ENCODE data around the gene NLRP3. TPM values are rescaled to one million over a fixed set of nuclear protein-coding genes. Genes with fewer than 3 reads are reported as not detected.
"Not testable (repeated sequence)": the region's sequence is repeated elsewhere in the genome, so short reads cannot be mapped to it uniquely, and the experiment has no call there.

Gene NLRP3
- total RNA-seq: not detected in 2 replicates

- DNase-seq: no peak
Measured at GRCh38 chr1:247415423-247416361, at the start of gene NLRP3. Gene NLRP3, plus strand, starts transcription at chr1:247416173. Its CDS starts 2,628 bp downstream, at chr1:247418801.

DNA sequence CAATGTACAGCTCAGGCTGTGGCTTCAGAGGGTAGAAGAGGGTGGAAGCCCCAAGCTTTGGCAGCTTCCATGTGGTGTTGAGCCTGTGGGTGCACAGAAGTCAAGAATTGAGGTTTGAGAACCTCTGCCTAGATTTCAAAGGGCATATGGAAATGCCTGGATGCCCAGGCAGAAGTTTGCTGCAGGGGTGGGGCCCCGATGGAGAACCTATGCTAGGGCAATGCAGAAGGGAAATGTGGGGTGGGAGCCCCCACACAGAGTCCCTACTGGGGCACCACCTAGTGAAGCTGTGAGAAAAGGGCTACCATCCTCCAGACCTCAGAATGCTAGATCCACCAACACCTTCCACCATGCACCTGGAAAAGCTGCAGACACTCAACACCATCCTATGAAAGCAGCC lies 49.6 kb upstream of the NLRP3 start:
- not testable (repeated sequence) for DNase-seq

DNA sequence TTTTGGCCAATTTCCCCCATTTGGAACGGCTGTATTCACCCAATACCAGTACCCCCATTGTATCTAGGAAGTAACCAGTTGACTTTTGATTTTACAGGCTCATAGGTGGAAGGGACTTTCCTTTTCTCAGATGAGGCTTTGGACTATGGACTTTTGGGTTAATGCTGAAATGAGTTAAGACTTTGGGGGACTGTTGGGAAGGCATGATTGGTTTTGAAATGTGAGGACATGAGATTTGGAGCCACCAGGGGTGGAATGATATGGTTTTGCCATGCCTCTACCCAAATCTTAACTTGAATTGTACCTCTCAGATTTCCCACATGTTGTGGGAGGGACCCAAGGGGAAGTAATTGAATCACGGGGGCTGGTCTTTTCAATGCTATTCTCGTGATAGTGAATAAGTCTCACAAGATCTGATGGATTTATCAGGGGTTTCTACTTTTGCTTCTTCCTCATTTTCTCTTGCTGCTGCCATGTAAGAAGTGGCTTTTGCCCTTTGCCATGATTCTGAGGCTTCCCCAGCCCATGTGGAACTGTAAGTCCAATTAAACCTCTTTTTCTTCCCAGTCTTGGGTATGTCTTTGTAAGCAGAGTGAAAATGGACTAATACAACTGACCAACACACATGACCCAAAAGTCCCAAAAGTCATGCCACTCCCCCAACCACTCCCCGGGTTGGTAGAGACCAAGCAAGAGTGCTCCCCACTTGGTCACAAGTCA lies 48.9 kb upstream of the NLRP3 start:
- no peak for DNase-seq

DNA sequence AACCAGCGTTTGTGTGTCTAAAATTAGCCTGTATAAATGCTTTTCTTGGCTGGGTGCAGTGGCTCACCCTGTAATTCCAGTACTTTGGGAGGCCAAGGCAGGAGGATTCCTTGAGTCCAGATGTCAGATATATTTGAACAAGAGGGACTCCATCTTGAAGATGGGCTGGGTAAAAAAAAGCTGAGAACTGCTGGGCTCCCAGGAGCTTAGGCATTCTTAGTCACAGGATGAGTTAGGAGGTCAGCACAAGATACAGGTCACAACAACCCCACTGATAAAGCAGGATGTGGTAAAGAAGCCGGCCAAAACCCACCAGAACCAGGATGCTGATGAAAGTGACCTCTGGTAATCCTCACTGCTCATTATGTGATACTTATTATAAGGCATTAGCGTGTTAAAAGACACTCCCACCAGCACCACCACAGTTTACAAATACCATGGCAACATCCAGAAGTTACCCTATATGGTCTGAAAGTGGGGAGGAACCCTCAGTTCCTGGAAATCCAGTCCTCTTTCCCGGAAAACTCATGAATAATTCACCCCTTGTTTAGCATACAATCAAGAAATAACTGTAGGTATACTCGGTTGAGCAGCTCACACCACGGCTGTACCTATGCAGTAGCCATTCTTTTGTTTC lies 48.1 kb upstream of the NLRP3 start:
- no peak for DNase-seq

GRCh38 chr1:247368490-247369145 lies 47.4 kb upstream of the NLRP3 start:
- no peak for DNase-seq

DNA sequence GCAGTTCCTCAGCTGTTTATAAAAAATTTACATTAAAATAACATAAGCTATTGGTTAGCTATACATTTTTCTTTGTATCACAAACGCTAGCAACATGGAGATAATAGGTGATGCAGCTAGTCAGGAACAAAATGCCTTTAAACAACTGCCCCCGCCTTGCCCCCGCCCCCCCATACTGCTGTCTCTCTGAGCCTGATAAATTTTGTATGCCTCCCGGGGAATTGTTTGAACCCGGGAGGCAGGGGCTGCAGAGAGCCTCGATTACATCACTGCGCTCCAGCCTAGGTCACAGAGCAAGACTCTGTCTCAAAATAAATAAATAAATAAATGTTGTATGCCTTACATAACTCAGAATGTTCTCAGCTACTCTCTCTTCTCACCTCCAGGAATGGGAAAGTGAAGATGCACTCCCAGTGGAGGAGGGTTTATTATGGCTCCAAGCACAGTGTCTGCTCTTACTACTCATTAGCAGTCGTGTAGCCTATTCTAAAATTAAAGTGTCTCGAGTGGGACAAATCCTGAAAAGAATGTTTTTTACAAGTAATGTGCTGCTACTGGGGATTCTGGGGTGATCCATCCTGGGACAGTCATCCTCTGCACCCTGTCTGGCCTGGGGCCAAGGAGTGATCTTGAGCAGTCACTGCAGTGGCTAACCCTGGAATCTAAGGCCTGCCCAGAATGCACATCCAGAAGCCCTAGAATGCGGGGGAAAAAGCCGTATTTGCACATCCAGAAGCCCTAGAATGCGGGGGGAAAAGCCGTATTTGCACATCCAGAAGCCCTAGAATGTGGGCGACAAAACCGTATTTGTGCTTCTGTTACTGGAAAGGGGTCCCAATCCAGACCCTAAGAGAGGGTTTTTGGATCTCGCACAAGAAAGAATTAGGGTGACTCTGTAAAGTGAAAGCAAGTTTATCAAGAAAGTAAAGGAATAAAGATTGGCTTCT lies 44.9 kb upstream of the NLRP3 start:
- DNase-seq: no peak

- DNase-seq: no peak
Measured at GRCh38 chr1:247371801-247372259, 44.1 kb upstream of the NLRP3 start.

DNA sequence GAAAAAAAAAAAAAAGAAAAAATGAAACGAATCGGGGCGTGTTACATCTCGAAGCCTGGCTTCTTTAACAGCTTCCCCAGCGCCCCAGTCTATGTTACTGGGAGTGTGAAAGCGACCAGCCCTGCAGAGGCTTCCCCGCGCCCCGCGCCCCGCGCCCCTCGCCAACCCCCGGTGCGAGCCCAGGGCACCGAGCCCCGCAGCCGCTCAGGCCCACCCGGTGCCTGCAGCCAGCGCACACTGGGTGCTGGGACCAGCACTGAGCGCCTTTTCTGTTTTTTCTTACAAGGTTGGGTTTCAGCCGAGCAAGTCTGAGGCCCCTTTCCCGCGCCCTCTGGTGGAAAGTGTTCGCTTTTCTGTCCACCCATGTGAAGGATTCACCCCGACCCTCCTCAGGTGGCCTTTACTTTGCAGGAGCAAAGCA lies 42.2 kb upstream of the NLRP3 start:
- DNase-seq: peak; percentile 67

- DNase-seq: not testable (repeated sequence)
Measured at GRCh38 chr1:247374651-247375334, 41.2 kb upstream of the NLRP3 start.

- DNase-seq: no peak
Measured at GRCh38 chr1:247375747-247376146, 40.2 kb upstream of the NLRP3 start.

DNA sequence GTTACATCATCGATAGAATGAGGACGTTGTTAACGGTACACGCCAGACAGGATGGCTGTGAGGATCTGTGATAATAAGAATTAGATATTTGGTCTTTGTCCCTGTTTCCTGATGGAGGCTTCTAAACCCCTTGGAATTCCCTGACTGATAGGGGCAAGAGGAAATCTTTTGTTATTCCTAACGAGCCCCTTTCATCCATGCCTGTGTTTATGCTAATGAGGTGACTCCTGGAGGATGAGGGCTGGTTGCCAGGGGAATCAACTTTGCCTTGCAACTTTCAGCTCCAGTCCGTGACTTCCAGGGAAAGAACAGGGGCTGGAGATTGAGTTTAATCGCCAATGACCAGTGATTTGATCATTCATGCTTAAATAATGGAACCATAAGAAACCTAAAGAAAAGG lies 39.3 kb upstream of the NLRP3 start:
- DNase-seq: peak; percentile 6

- DNase-seq: not testable (repeated sequence)
Measured at GRCh38 chr1:247377656-247378055, 38.3 kb upstream of the NLRP3 start.

DNA sequence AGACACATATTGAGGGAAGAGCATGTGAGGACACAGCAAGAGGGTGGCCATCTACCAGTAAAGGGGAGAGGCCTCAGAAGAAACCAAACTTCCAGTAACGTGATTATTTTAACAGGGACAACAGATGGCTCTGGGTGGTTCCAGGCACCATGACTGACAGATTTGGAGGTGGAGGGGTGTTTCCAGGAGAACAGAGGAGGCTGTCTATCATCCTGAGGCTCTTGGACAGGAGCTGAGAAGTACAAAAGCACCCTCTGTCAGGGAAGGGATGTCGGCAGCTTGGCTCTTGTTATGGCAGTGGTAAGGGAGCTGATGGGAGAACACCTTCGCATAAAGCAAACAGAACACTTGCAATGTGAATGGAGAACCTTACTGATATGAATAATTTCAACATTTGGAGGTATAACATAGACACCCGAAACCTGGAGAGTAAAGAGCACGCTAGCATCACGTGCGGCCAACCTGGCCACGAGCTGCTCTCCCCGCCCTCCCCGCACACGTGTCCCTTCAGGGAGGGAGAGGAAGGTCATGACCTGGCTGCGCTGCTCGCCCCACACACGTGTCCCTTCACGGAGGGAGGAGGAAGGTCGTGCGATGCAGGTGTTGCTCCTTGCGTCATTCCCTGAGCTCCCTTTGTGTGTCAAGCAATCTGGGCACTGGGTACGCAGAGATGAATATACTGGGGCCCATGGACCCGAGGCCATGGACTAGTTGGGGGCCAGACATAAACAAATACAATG lies 37.5 kb upstream of the NLRP3 start:
- DNase-seq: no peak

DNA sequence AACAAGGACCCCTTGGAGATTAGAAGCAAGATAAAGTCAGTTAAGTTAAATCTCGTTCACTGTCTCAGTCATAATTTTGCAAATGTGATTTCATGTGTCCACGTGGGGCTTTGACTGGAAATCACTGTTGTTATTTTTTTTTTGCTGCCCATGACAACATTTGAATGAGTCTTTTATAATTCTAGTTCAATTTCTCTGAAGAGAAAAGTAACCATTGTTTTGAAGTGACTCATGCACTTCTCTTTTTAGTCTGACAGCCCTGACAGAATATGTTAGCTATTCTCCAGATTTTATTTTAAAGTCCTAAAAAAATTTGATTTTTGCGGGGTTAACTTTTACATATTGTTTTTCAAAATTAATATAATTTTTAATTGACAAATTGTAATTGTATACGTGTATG lies 30.7 kb upstream of the NLRP3 start:
- no peak for DNase-seq

- no peak for DNase-seq
Measured at GRCh38 chr1:247386217-247386616, 29.8 kb upstream of the NLRP3 start.

GRCh38 chr1:247386687-247387086 lies 29.3 kb upstream of the NLRP3 start:
- DNase-seq: no peak

DNA sequence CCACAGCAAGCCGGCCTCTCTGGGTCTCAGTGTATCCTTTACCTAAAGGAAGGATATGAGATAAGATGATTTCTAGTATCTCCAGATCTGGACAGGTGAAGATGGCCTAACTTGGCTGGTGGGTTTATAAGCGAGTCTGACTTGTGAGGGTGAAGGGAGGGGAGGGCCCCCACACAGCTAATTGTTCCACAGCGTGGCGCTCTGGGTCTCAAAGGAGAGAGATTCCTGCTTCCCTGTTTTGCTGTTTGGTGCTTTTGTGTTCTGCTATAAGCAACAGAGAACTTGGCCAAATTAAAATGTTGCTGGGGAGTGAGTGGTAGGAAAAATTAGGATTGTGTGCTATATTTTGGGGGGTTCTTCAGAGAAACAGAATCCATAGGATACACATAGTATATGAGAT lies 28.9 kb upstream of the NLRP3 start:
- no peak for DNase-seq

GRCh38 chr1:247387565-247387964 lies 28.4 kb upstream of the NLRP3 start:
- no peak for DNase-seq

DNA sequence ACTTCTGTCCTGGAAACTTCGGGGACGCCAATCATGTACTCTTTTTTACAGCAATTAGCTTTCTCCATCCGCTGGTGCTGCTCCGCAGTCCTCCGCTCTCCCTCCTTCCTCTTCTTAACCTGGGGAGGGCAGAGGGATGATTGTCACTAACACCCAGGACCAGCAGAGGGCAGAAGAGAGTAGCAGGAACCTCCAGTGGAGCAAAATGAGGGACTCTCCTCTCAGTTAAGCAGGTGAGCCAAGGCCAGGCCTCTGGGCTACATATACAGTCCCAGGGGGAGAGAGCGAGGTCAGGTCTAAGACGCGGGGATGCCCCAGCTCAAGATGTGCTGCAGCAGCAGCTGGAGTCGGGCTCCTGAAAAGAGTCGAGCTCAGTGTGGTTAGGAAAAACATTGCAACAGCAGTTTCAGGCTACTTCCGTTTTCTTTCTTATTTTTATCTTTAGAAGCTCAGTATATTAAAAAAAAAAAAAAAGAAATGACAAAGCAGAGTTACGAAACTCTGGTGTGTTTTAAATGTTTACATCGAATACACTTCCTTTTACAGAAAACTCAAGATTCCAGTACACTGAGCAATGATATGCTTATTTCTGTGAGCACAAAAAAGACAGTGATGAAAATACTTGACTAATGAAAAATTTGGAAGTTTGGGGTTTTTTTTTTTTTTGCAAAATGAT lies 25.7 kb upstream of the NLRP3 start:
- peak; percentile 74 for DNase-seq
